Tibial nerve (tissue), 3 donors: ENCODE data around the gene FAM117A.

Experiments used
- POLR2A ChIP-seq, 2 donors: fragments of 450-650 bp; IDR thresholded peaks; one replicate each; pipeline ENCODE4 v1.6.1; 2017; ENCODE audit warnings: antibody characterized with exemption in 2 of 2, mild to moderate bottlenecking in 2 of 2, moderate library complexity in 2 of 2
- TF ChIP-seq, protein P1 (sequence below), 5 experiments: fragments of 200-600 bp in 3 of 5; fragments of 450-650 bp in 2 of 5; sonication (generic) in 3 of 5; IDR thresholded peaks; one replicate each; pipeline ENCODE4 v1.5.1; 2016 to 2019; ENCODE audit warnings: antibody characterized with exemption in 5 of 5, mild to moderate bottlenecking in 3 of 5, moderate library complexity in 2 of 5

GRCh38 chr17:49788478-49789242 is 24.7 kb upstream of the FAM117A start, which contains the start of gene KAT7:
- TF ChIP-seq POLR2A (IDR thresholded peaks at IDR 0.05) = peak; percentile 56 to 96
- TF ChIP-seq, protein P1, sequence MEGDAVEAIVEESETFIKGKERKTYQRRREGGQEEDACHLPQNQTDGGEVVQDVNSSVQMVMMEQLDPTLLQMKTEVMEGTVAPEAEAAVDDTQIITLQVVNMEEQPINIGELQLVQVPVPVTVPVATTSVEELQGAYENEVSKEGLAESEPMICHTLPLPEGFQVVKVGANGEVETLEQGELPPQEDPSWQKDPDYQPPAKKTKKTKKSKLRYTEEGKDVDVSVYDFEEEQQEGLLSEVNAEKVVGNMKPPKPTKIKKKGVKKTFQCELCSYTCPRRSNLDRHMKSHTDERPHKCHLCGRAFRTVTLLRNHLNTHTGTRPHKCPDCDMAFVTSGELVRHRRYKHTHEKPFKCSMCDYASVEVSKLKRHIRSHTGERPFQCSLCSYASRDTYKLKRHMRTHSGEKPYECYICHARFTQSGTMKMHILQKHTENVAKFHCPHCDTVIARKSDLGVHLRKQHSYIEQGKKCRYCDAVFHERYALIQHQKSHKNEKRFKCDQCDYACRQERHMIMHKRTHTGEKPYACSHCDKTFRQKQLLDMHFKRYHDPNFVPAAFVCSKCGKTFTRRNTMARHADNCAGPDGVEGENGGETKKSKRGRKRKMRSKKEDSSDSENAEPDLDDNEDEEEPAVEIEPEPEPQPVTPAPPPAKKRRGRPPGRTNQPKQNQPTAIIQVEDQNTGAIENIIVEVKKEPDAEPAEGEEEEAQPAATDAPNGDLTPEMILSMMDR (IDR thresholded peaks at IDR 0.05) = peak in 3 of 5 experiments; percentile 33 to 37 (median 35)
